G401.6 (cell line): ENCODE results near the gene CD70.
"Not testable (repeated sequence)": the region's sequence is repeated elsewhere in the genome, so short reads cannot be mapped to it uniquely, and the experiment has no call there.

Experiments
- FAIRE-seq: peaks from 2 replicates; lab custom pipeline; 2012; peaks lifted over from hg19 to GRCh38; lab: Jason Lieb, UNC

The CD70 gene

DNA sequence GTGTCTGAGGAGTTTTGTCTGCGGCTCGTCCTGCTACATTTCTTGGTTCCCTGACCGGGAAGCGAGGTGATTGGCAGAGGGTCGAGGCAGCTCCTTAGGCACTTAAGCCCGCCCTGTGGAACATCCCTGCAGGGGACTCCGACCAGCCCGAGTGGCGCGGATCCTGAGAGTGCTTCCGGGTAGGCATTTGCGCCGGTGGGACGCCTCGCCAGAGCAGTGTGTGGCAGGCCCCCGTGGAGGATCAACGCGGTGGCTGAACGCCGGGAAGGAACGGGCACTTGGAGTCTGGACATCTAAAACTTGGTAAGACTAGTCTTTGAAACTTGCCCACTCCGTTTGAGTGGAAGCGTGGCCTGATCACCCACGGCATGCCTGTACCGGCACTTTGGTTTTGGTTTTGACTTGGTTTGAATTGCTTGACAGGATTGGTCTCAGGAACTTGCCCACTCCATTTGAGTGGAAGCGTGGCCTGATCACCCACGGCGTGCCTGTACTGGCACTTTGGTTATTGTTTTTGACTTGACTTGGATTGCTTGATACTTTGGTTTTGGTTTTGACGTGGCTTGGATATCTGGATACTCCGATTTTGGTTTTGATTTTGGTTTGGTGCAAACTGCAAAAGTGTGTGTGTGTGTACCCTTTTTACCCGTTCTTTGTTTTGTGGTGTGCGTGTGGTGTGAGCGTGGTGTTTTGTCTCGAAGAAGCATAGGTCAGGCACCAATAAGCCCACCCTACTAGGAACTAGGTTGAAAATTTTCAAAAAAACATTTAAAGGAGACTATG is 6.7 kb upstream of the CD70 start:
- not testable (repeated sequence) for FAIRE-seq

DNA sequence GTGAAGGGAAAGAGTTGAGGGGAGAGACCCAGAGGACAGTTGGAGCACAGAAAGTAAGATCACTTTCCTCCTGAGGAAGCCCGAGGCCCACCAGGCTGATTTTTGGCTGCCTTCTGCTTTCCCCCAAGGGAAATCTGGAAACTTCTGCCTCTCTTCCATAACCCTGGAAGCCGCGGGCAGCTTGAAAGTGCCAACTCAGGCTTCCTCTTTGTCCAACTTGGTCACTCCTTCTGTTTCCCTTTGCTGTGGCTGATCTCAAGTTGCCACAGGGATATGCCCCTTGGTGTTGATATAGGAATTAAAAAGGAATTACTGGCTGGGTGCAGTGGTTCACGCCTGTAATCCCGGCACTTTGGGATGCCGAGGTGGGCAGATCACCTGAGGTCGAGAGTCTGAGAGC is 5.7 kb upstream of the CD70 start:
- FAIRE-seq: no peak

DNA sequence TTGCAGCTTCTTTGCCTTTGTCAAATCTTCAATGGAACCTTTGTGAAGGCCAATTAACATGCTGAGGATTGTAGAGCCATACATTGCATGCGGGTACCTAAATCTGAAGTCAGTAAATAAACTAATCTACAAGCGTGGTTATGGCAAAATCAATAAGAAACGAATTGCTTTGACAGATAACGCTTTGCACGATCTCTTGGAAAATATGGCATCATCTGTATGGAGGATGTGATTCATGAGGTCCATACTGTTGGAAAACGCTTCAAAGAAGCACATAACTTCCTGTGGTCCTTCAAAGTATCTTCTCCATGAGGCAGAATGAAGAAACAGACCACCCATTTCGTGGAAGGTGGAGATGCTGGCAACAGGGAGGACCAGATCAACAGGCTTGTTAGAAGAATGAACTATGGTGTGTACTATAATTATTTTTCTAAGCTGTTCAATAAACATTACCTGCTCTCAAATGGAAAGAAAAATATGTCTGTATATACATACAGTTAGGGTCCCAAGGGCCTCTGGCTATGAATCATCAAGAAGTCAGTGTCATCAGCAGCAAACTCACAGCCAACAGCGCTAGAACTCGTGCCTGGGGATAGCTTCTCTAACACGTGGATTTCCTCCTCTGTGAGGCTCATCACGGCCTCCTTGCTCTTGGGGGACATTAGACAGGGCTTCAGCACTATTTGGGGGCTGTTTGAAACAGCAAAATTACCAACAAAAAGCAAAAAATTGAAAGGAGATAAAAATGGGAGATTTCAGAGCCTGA is 2.9 kb upstream of the CD70 start:
- FAIRE-seq: no peak

GRCh38 chr19:6590258-6590826 is 608 bp downstream of the CD70 start:
- FAIRE-seq: no peak

- FAIRE-seq: no peak
Observed at GRCh38 chr19:6589711-6590257, 1.2 kb downstream of the CD70 start.

GRCh38 chr19:6588508-6589345 is 2.2 kb downstream of the CD70 start:
- no peak for FAIRE-seq

- FAIRE-seq: no peak
Observed at GRCh38 chr19:6587998-6588507, 2.9 kb downstream of the CD70 start.

DNA sequence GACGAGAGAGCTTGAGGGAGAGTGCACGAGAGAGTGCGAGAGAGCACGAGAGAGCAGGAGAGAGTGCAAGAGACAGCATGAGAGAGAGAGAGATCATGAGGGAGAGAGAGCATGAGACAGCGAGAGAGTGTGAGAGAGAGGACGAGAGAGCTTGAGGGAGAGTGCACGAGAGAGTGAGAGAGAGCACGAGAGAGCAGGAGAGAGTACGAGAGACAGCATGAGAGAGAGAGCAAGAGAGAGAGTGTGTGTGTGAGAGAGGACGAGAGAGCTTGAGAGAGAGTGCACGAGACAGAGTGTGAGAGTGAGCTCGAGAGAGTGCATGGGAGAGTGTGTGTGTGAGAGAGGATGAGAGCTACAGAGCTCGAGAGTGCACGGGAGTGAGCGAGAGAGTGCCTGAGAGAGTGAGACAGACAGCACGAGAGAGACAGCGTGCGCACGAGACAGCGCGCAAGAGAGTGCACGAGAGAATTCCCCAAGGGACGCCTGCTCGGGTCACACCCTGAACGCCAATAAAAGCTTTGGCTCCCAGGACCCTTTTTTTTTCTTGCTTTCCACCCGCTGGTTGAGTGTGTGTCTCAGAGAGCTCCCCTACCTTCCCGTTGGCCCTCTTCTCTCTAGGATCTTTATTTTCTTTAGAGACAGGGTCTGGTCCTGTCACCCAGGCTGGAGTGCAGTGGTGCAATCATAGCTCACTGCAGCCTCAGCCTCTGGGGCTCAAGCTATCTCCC is 3.7 kb downstream of the CD70 start:
- no peak for FAIRE-seq

DNA sequence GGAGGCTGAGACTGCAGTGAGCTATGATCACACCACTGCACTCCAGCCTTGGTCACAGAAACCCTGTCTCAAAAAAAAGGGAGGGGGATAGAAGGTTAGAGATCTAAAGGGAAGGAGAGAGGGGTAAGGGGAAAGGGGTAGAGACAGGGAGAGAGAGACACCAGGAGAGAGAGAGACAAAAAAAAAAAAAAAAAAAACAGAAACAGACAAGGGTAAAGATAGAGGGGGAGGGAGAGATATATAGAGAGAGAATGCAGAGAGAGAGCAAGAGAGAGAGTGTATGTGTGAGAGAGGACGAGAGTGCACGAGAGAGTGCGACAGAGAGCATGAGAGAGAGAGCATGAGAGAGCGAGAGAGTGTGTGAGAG is 4.2 kb downstream of the CD70 start:
- FAIRE-seq: no peak

GRCh38 chr19:6586056-6586455 is 4.9 kb downstream of the CD70 start:
- FAIRE-seq: no peak

DNA sequence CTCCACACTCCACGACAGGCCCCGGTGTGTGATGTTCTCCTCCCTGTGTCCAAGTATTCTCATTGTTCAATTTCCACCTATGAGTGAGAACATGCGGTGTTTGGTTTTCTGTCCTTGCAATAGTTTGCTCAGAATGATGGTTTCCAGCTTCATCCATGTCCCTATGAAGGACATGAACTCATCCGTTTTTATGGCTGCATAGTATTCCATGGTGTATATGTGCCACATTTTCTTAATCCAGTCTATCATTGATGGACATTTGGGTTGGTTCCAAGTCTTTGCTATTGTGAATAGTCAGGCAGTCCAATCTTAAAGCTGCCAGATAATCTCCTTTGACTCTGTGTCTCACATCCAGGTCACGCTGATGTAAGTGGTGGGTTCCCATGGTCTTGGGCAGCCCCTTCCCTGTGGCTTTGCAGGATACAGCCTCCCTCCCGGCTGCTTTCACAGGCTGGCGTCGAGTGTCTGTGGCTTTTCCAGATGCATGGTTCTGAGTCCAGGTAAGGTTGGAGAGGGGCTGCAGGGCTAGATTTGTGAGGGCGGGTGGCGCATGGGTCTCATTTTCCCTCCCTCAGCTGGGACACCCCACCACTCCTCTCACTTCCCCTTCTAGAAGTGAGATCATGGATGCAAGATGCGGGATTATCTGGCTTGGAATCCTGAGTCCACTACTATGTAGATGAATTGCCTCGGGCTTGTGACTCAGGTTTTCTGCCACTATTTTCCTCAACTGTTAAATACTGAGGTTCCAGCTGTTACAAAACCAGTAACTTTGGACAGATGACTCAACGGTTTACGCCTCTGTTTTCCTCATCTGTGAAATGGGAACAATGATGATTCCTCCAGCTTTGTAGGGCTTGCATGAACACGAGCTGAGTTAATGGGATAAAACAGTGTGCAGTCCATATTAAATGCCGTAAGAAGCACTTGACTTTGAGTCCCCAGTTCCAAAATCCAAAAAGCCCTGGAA is 8.2 kb downstream of the CD70 start:
- not testable (repeated sequence) for FAIRE-seq

- FAIRE-seq: no peak
Observed at GRCh38 chr19:6580313-6580712, 10.6 kb downstream of the CD70 start.

DNA sequence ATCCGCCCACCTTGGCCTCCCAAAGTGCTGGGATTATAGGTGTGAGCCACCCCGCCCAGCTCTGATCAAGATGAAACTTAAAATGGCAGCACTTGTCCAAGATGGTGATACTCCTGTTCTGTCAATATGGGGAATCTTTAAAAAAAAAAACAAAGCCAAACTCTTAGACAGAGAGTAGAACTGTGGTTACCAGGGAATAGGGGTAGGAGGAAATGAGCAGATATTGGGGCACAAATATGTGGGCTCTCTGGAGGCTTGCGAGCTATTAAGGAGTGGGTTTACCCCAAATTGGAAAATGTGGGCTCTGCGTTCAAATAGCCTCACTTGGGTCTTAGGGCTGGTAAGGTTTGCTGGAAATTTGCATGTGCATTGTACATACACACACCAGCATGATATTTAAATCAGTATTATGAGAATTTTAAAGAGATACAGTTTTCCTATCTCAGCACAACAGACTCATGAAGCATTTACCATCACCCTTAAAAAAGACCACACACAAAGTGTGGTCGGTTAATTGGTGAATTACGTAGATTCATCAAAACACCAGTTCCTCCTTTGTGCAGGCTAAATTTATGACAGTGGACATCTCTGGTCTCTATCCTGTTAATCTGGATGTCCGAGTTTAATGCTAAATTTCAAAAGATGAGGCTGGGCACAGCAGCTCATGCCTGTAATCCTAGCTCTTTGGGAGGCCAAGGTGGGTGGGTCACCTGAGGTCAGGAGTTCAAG is 11.3 kb downstream of the CD70 start:
- no peak for FAIRE-seq

GRCh38 chr19:6577476-6578125 is 13.3 kb downstream of the CD70 start:
- FAIRE-seq: peak; percentile 40

DNA sequence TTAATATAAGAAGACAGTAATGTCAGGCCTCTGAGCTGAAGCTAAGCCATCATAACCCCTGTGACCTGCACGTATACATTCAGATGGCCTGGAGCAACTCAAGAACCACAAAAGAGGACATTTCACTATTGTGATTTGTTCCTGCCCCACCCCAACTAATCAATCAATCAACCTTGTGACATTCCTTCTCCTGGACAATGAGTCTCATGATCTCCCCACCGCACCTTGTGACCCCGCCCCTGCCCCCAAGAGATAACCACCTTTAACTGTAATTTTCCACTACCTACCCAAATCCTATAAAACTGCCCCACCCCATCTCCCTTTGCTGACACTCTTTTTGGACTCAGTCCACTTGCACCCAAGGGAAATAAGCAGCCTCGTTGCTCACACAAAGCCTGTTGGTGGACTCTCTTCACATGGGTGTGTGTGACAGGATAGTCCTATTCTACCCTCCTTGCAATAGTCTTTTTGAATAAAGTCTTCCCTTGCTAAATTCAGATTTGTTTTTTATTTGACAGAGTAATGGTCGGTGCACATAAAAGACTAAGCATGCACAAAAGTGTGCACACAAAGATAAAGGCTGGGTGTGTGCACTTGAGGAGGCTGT is 14.0 kb downstream of the CD70 start:
- FAIRE-seq: no peak

GRCh38 chr19:6573350-6573749 is 17.6 kb downstream of the CD70 start:
- no peak for FAIRE-seq

- no peak for FAIRE-seq
Observed at GRCh38 chr19:6572217-6572616, 18.7 kb downstream of the CD70 start.

GRCh38 chr19:6571167-6571566 is 19.8 kb downstream of the CD70 start:
- FAIRE-seq: no peak
